GM23248 (cell line): ENCODE results near the gene OPALIN.

Source experiments
- EZH2 ChIP-seq: fragments of 200-600 bp; sonication (generic); IDR thresholded peaks from 2 replicates; pipeline ENCODE4 v1.6.1; 2018; ENCODE audit warnings: antibody characterized with exemption, mild to moderate bottlenecking; ENCODE audit not compliant: insufficient read depth, poor library complexity, severe bottlenecking
- EZH2phosphoT487 ChIP-seq: fragments of 200-600 bp; sonication (generic); IDR thresholded peaks from 2 replicates; pipeline ENCODE4 v1.6.1; 2018; ENCODE audit warnings: antibody characterized with exemption, moderate library complexity, mild to moderate bottlenecking, low read depth; ENCODE audit not compliant: insufficient read depth

DNA sequence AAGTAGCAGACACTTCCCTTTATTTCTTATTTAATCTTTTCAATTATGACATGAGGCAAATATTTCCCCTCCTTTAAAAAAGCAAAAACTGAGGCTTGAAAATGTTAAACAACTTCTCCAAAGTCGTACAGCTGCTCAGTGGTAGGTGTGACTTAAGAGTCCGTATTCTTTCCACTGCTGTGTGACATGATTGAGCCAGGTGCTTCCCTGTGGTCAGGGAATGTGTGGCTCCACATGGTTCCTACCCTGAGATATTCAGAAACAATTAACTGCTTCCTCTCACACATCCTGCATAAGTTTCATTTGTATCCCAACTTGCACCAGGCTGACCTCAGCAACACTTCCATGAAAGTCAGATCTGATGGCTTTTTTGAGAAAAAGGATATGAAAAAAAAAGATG lies 13.6 kb downstream of the OPALIN start:
- TF ChIP-seq EZH2 = no peak
- no peak for TF ChIP-seq EZH2phosphoT487
